Neural progenitor cell (in vitro differentiated cells): ENCODE measurements around the gene ADSS1.

Source experiments
- EZH2 ChIP-seq: fragments of 200-600 bp; sonication (generic); IDR thresholded peaks from 2 replicates; pipeline ENCODE4 v1.6.1; 2017; ENCODE audit warnings: antibody characterized with exemption, mild to moderate bottlenecking, moderate library complexity
- EZH2phosphoT487 ChIP-seq: fragments of 200-600 bp; sonication (generic); IDR thresholded peaks from 2 replicates; pipeline ENCODE4 v1.6.1; 2017; ENCODE audit warnings: antibody characterized with exemption
- TF ChIP-seq, protein P1 (sequence below): fragments of 200-600 bp; sonication (generic); IDR thresholded peaks from 2 replicates; pipeline ENCODE4 v1.5.1; 2017; ENCODE audit warnings: antibody characterized with exemption, mild to moderate bottlenecking

DNA sequence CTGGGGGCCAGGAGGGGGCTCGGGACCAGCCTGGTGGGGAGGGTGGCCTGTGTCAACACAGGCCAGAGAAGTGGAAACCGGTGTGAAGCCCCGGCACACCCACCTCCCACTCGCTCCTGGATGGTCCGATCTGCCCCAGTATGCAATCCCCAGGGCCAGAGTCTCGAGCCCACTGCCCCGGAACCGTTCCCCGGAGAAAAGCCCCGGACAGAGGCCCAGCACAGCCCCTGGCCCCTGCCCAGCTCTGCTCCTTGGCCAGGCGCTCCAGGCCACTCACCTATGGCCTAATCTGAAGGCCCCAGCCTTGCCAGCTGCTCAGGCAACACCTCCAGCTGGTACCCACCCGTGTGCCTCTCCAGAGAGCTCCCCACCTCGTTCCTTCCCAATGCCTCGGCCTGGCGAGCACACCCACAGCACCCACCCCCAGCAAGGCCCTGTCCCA, 53.8 kb downstream of the ADSS1 start:
- TF ChIP-seq, protein P1, sequence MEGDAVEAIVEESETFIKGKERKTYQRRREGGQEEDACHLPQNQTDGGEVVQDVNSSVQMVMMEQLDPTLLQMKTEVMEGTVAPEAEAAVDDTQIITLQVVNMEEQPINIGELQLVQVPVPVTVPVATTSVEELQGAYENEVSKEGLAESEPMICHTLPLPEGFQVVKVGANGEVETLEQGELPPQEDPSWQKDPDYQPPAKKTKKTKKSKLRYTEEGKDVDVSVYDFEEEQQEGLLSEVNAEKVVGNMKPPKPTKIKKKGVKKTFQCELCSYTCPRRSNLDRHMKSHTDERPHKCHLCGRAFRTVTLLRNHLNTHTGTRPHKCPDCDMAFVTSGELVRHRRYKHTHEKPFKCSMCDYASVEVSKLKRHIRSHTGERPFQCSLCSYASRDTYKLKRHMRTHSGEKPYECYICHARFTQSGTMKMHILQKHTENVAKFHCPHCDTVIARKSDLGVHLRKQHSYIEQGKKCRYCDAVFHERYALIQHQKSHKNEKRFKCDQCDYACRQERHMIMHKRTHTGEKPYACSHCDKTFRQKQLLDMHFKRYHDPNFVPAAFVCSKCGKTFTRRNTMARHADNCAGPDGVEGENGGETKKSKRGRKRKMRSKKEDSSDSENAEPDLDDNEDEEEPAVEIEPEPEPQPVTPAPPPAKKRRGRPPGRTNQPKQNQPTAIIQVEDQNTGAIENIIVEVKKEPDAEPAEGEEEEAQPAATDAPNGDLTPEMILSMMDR = no peak
- no peak for TF ChIP-seq EZH2phosphoT487
- no peak for TF ChIP-seq EZH2
